Heart right ventricle (tissue), 16 donors: ENCODE data around the gene RTL10. TPM values are rescaled to one million over a fixed set of nuclear protein-coding genes. Genes with fewer than 3 reads are reported as not detected.

Experiments used
- ATAC-seq, 8 donors: fragments of 200-7000 bp; cut with Tn5 transposase; one replicate each; pipeline ENCODE4 v1.9.1; 2020; ENCODE audit warnings: mild to moderate bottlenecking in 8 of 8, moderate library complexity in 8 of 8, moderate number of reproducible peaks in 1 of 8
- DNase-seq, 2 donors: peaks; one replicate each; pipeline ENCODE4 v3.0.0-alpha.2; 2020
- H3K27ac ChIP-seq, 10 donors: fragments of 200-600 bp; sonication (generic) in 2 of 10; one replicate each; pipeline versions ENCODE4 v1.5.0 to v1.8.0; 2020 to 2022; ENCODE audit warnings: mild to moderate bottlenecking in 3 of 10
- H3K27me3 ChIP-seq, 7 donors: fragments of 200-600 bp; one replicate each; pipeline ENCODE4 v1.8.0; 2021 to 2022; ENCODE audit warnings: mild to moderate bottlenecking in 2 of 7
- H3K36me3 ChIP-seq, 9 donors: fragments of 200-600 bp; sonication (generic) in 1 of 9; one replicate each; pipeline versions ENCODE4 v1.5.0 to v1.8.0; 2020 to 2022; ENCODE audit warnings: mild to moderate bottlenecking in 2 of 9
- H3K4me1 ChIP-seq, 9 donors: fragments of 200-600 bp; sonication (generic) in 1 of 9; one replicate each; pipeline versions ENCODE4 v1.5.0 to v1.8.0; 2020 to 2022; ENCODE audit warnings: mild to moderate bottlenecking in 4 of 9
- H3K4me3 ChIP-seq, 10 donors: fragments of 200-600 bp; sonication (generic) in 2 of 10; one replicate each; pipeline versions ENCODE4 v1.5.0 to v1.8.0; 2020 to 2022; ENCODE audit warnings: mild to moderate bottlenecking in 7 of 10, moderate library complexity in 2 of 10
- H3K9me3 ChIP-seq, 11 donors: fragments of 200-600 bp in 10 of 11; sonication (generic) in 2 of 11; one replicate each; pipeline versions ENCODE4 v1.5.0 to v1.8.0; 2013 to 2022; ENCODE audit warnings: mild to moderate bottlenecking in 2 of 11, control low read depth in 1 of 11, moderate library complexity in 1 of 11
- WGBS, 2 donors: extraction: QIAGEN DNeasy Blood & Tissue Kit; methylation state at CpG; one replicate each; pipeline ENCODE4 v1.1.7; 2013; ENCODE audit warnings: inconsistent platforms in 1 of 2; 5-methylcytosine and 5-hydroxymethylcytosine counted together
- intact Hi-C, 10 donors: fragments of 100-400 bp; cut with DNase I; formaldehyde crosslinking; loops; one replicate each; pipeline versions ENCODE4 v1.11.1 to v1.14.2; 2022
- polyA plus RNA-seq, 2 donors: library from polyadenylated mRNA; stranded (reverse); fragments of 200-250 nt; gene quantifications; one replicate each; pipeline ENCODE4 v1.2.3, GENCODE V29; 2013
- total RNA-seq, 10 donors: library from RNA; stranded (reverse); fragmentation: NEBNext Ultra II Directional in 3 of 10; extraction: Animal tissue kit (Norgen Biotek cat#: 25700) in 3 of 10; gene quantifications; one replicate each; pipeline versions ENCODE4 v1.2.1 to v1.2.4, GENCODE V29; 2021 to 2023
- TF ChIP-seq, protein P1 (sequence below), 9 donors: fragments of 200-600 bp; sonication (generic) in 2 of 9; IDR thresholded peaks; one replicate each; pipeline versions ENCODE4 v1.5.0 to v1.8.0; 2021 to 2022; ENCODE audit warnings: antibody characterized with exemption in 9 of 9, mild to moderate bottlenecking in 5 of 9, moderate library complexity in 1 of 9
- donor health status: Arrhythmogenic right ventricular cardiomyopathy.
- donor health status: ischemic (EF 13 %, LVEDD 7.1; RV severe dilation, severe dysfunction).
- donor health status: healthy with polysubstance abuse.
- donor health status: DM: no; HTN: yes; CAD: no.
- donor health status: DM: no; HTN: no; CAD: no.
- donor health status: ischemic (EF 25% LVEDD 6.9; RV normal size, moderate dysfunction).
- donor health status: ischemic (EF 25% LVEDD 5.7; RV mildly dilated, moderate dysfunction).
- donor health status: healthy.
- donor health status: DM: yes; HTN: yes; CAD: no.
- donor health status: Ischemic cardiomyopathy.
- donor health status: ischemic (EF 35%, LVEDD 5.7; RV mildly dilated, moderate dysfunction).
- donor health status: nonischemic (EF 11% LVEDD 7.7; RV severe dilation, severe dysfunction).
- donor health status: DM: yes; HTN: yes; CAD: no.
- donor health status: PGD.
- donor health status: ischemic (EF 29% LVEDD 5.4; RV normal size, mild dysfunction).
- donor health status: nonischemic (EF 23%, LVEDD 6.1; RV moderate dilation, normal function).

Gene RTL10
- total and polyA plus RNA-seq, 12 donors: 4.0 to 12.0 (median 7.1) TPM

DNA sequence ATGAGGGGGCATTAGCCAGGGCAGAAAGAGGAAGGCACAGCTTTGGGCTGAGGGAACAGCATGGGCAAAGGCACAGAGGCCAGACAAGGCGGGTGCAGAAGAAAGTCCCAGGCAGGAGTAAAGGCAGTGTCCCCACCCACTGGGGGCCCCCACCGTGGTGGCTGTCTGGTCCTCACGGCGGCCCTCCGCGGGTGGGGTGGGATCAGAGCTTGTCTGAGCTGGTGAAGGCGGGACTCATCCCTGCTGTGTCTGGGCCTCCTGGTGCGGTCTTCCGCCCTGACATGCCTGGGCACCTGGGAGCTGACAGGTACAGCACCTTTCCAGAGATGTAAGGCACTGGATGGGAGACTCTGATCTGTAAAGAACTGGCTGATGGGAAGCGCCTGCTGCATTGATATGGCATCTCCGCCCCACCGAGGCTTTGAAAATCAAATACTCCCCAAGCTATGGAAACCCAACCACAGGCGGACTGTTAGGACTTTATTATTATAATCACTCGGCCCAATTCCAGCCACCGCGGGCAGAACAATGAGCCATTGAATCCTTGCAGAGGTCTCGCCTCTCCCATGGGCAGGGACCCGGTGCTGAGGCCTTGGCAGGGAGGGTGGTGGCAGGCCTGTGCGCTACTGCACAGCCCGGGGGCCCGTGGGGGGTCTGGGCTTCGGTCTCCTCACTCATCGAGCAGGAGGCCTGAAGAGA lies 14.2 kb upstream of the RTL10 start:
- ATAC-seq (no peak), DNase-seq (no peak)
- Histone ChIP-seq H3K36me3 (no peaks in the 10 kb centered on the region), H3K9me3 (no peaks in the 10 kb centered on the region), H3K27ac (no peak overlapping the region), H3K4me3 (no peak overlapping the region), H3K27me3 (no peaks in the 10 kb centered on the region), H3K4me1 (peaks cover 0 to 4% (median 0%) of the 10 kb centered on the region in 9 donors)
- intact Hi-C loops: loop anchor here in 1 of 10 donors (5.0 kb wide), 1 partner anchor 38 kb away; no protein-coding TSS in a partner anchor
- 78 to 81% methylated on average over 23 of the region's 23 CpGs for WGBS, 2 donors
- TF ChIP-seq, protein P1, sequence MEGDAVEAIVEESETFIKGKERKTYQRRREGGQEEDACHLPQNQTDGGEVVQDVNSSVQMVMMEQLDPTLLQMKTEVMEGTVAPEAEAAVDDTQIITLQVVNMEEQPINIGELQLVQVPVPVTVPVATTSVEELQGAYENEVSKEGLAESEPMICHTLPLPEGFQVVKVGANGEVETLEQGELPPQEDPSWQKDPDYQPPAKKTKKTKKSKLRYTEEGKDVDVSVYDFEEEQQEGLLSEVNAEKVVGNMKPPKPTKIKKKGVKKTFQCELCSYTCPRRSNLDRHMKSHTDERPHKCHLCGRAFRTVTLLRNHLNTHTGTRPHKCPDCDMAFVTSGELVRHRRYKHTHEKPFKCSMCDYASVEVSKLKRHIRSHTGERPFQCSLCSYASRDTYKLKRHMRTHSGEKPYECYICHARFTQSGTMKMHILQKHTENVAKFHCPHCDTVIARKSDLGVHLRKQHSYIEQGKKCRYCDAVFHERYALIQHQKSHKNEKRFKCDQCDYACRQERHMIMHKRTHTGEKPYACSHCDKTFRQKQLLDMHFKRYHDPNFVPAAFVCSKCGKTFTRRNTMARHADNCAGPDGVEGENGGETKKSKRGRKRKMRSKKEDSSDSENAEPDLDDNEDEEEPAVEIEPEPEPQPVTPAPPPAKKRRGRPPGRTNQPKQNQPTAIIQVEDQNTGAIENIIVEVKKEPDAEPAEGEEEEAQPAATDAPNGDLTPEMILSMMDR (IDR thresholded peaks at IDR 0.05): no peak

DNA sequence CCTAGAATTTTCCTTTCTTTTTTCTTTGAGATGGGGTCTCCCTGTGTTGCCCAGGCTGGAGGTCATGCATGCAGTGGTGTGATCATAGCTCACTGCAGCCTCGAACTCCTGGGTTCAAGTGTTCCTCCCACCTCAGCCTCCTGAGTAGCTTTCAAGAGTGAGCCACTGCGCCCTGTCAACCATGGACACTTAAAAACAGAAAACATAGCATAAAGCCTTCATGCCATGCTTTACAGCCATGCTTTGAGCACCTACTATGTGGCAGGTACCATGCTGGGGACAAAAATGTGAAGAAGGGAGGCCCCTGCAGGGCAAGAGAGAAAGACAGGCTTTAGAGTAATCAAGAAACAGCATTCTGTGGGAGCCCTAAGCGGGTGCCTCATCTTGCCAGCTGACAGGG lies 13.7 kb upstream of the RTL10 start:
- intact Hi-C loops: loop anchor here in 1 of 10 donors (5.0 kb wide), 1 partner anchor 39 kb away; no protein-coding TSS in a partner anchor
- H3K36me3 ChIP-seq: no peaks in the 10 kb centered on the region
- WGBS, 2 donors: 95% methylated on average over 3 of the region's 3 CpGs
- no peak overlapping the region for H3K4me3 ChIP-seq
- H3K27me3 ChIP-seq: no peaks in the 10 kb centered on the region
- no peaks in the 10 kb centered on the region for H3K9me3 ChIP-seq
- no peak overlapping the region for H3K27ac ChIP-seq
- no peaks in the 10 kb centered on the region for H3K4me1 ChIP-seq
- DNase-seq (no peak), ATAC-seq (no peak)
- TF ChIP-seq, protein P1 (IDR thresholded peaks at IDR 0.05): no peak

DNA sequence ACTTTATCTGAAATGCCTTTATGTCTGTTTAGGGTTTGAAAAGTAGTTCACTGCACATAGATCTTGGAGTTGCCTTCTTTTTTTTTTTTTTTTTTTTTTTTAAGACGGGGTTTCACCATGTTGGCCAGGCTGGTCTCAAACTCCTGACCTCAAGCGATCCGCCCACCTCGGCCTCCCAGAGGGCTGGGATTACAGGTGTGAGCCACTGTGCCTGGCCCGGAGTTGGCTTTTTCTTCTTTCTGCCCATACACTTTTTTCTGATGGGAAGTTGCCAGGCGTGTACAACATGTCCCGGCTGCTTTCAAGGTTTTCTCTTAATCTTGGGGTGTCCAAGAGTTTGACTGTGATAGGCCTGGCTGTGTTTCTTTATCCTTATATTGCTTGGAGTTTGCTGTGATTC lies 12.9 kb upstream of the RTL10 start:
- intact Hi-C loops: loop anchor here in 1 of 10 donors (5.0 kb wide), 1 partner anchor 40 kb away; no protein-coding TSS in a partner anchor
- Histone ChIP-seq H3K4me1 (no peaks in the 10 kb centered on the region), H3K27me3 (no peaks in the 10 kb centered on the region), H3K4me3 (no peak overlapping the region), H3K27ac (no peak overlapping the region), H3K9me3 (no peaks in the 10 kb centered on the region), H3K36me3 (no peaks in the 10 kb centered on the region)
- 88 to 91% methylated on average over 7 of the region's 7 CpGs for whole genome bisulfite sequencing, 2 donors
- DNase-seq (no peak), ATAC-seq (no peak)
- TF ChIP-seq, protein P1 (IDR thresholded peaks at IDR 0.05): no peak

DNA sequence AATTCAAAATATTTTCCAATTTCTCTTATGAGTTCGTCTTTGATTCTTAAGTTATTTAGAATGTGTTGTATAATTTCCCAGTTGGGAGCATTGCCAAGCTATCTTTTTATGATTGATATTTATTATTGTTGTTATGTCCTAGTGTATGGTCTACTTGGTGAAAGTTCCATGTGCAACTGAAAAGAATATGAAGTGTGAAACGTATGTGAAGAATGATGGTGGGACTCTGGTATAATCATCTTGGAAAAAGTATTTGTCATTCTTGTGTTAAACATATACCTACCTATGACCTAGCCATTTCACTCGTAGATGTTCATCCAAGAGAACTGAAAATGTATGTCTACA lies 12.0 kb upstream of the RTL10 start:
- intact Hi-C loops: loop anchor here in 1 of 10 donors (5.0 kb wide), 1 partner anchor 41 kb away; no protein-coding TSS in a partner anchor
- no peak overlapping the region for H3K4me3 ChIP-seq
- no peaks in the 10 kb centered on the region for H3K9me3 ChIP-seq
- no peak for ATAC-seq
- H3K27me3 ChIP-seq: no peaks in the 10 kb centered on the region
- 93 to 95% methylated on average over 3 of the region's 3 CpGs for WGBS, 2 donors
- H3K4me1 ChIP-seq: no peaks in the 10 kb centered on the region
- TF ChIP-seq, protein P1 (IDR thresholded peaks at IDR 0.05): no peak
- DNase-seq: no peak
- no peak overlapping the region for H3K27ac ChIP-seq
- H3K36me3 ChIP-seq: no peaks in the 10 kb centered on the region
